RCC 7860 (cell line): ENCODE results near the gene ARRB1.
"Not testable (repeated sequence)": the region's sequence is repeated elsewhere in the genome, so short reads cannot be mapped to it uniquely, and the experiment has no call there.

ENCODE experiments used
- DNase-seq: peaks from one replicate; pipeline ENCODE4 v3.0.0-alpha.2; 2015; ENCODE audit warnings: low spot score
- FAIRE-seq: peaks from 2 replicates; lab custom pipeline; 2012; peaks lifted over from hg19 to GRCh38; lab: Jason Lieb, UNC

Gene ARRB1

GRCh38 chr11:75351541-75351790, at the start of gene ARRB1:
ARRB1 (minus strand) TSS chr11:75351661; CDS start chr11:75351607, 54 bp downstream.
- FAIRE-seq (no peak), DNase-seq (no peak)

GRCh38 chr11:75400146-75400865, 48.8 kb upstream of the ARRB1 start:
- FAIRE-seq (no peak), DNase-seq (no peak)

GRCh38 chr11:75399344-75400145, 48.1 kb upstream of the ARRB1 start, which contains the start of gene RPS3:
RPS3 (plus strand) TSS chr11:75399518; CDS start chr11:75399548, 30 bp downstream.
- FAIRE-seq (no peak), DNase-seq (peak; percentile 75)

- no peak for DNase-seq
- FAIRE-seq = no peak
Measured at GRCh38 chr11:75398906-75399305, 47.4 kb upstream of the ARRB1 start.

- FAIRE-seq (no peak), DNase-seq (no peak)
Measured at GRCh38 chr11:75394085-75394840, 42.8 kb upstream of the ARRB1 start.

- FAIRE-seq (no peak), DNase-seq (no peak)
Measured at GRCh38 chr11:75389925-75390324, 38.5 kb upstream of the ARRB1 start.

- no peak for DNase-seq
- FAIRE-seq = no peak
Measured at GRCh38 chr11:75389276-75389605, 37.8 kb upstream of the ARRB1 start.

GRCh38 chr11:75388386-75389275, 37.2 kb upstream of the ARRB1 start:
- DNase-seq (peak; percentile 40), FAIRE-seq (no peak)

- no peak for FAIRE-seq
- DNase-seq = no peak
Measured at GRCh38 chr11:75387736-75388294, 36.4 kb upstream of the ARRB1 start.

GRCh38 chr11:75386942-75387630, 35.6 kb upstream of the ARRB1 start:
- no peak for FAIRE-seq

GRCh38 chr11:75384438-75385080, 33.1 kb upstream of the ARRB1 start:
- DNase-seq (peak; percentile 26), FAIRE-seq (no peak)

More at GRCh38 chr11:75386942-75387630, 35.6 kb upstream of the ARRB1 start:
- no peak for DNase-seq

GRCh38 chr11:75383246-75383645, 31.8 kb upstream of the ARRB1 start:
- DNase-seq = no peak
- no peak for FAIRE-seq

GRCh38 chr11:75380716-75381420, 29.4 kb upstream of the ARRB1 start:
- DNase-seq = no peak
- FAIRE-seq = no peak

GRCh38 chr11:75380245-75380644, 28.8 kb upstream of the ARRB1 start:
- FAIRE-seq = no peak

GRCh38 chr11:75378776-75379175, 27.3 kb upstream of the ARRB1 start:
- DNase-seq, FAIRE-seq: not testable (repeated sequence)

More at GRCh38 chr11:75380245-75380644, 28.8 kb upstream of the ARRB1 start:
- DNase-seq = no peak

- DNase-seq (no peak), FAIRE-seq (no peak)
Measured at GRCh38 chr11:75376175-75376574, 24.7 kb upstream of the ARRB1 start.

GRCh38 chr11:75375626-75376025, 24.2 kb upstream of the ARRB1 start:
- DNase-seq = no peak
- no peak for FAIRE-seq

- FAIRE-seq (no peak), DNase-seq (no peak)
Measured at GRCh38 chr11:75374646-75375045, 23.2 kb upstream of the ARRB1 start.

GRCh38 chr11:75373201-75373600, 21.7 kb upstream of the ARRB1 start:
- FAIRE-seq = no peak
- no peak for DNase-seq
